ENCODE measurements around the gene ARHGAP26. TPM values are rescaled to one million over a fixed set of nuclear protein-coding genes. Genes with fewer than 3 reads are reported as not detected.

Gene ARHGAP26
- total and polyA plus RNA-seq, 2 experiments from 2014 or later = 9.5 to 16.8 TPM

GRCh38 chr5:142886956-142887355, 116.8 kb downstream of the ARHGAP26 start:
- peaks cover 9% of the 10 kb centered on the region for H3K27me3 Mint-ChIP-seq (ENCODE audit: insufficient read depth, low read depth, poor library complexity)
- ATAC-seq = no peak
- DNase-seq (ENCODE audit: low spot score) = no peak
- no peak overlapping the region for H3K27ac Mint-ChIP-seq
- Histone ChIP-seq H3K4me1 (ENCODE audit: insufficient read depth) (peaks cover 6% of the 10 kb centered on the region), H3K27me3 (ENCODE audit: insufficient read depth) (no peaks in the 10 kb centered on the region), H2AFZ (no peak overlapping the region), H3K4me3 (no peak overlapping the region), H3K79me2 (replicated peaks; ENCODE audit: insufficient read depth) (no peaks in the 10 kb centered on the region), H3K36me3 (ENCODE audit: insufficient read depth) (no peaks in the 10 kb centered on the region), H3K27ac (ENCODE audit: low read depth) (no peak overlapping the region), H3K9me2 (ENCODE audit: insufficient read depth) (no peaks in the 10 kb centered on the region), H3F3A (replicated peaks; ENCODE audit: low read depth) (0 out of 2 replicates have a peak, but pooled peaks cover 4% of the 10 kb centered on the region), H3K4me2 (no peak overlapping the region), H4K20me1 (replicated peaks; ENCODE audit: insufficient read depth) (no peaks in the 10 kb centered on the region)
- TF ChIP-seq JUNB (IDR thresholded peaks at IDR 0.05; ENCODE audit: unreplicated experiment) (no peak), ZNF331 (CRISPR knock-in tag; IDR thresholded peaks at IDR 0.05; ENCODE audit: low read depth) (no peak), CREB1 (CRISPR knock-in tag; IDR thresholded peaks at IDR 0.05; ENCODE audit: low read depth) (no peak), STAT1 (IDR thresholded peaks at IDR 0.05; ENCODE audit: unreplicated experiment) (no peak), EZH2phosphoT487 (IDR thresholded peaks at IDR 0.05; ENCODE audit: unreplicated experiment) (no peak), ZNF114 (CRISPR knock-in tag; IDR thresholded peaks at IDR 0.05) (no peak), ETS1 (IDR thresholded peaks at IDR 0.05) (no peak), EZH2 (IDR thresholded peaks at IDR 0.05; ENCODE audit: low read depth, unreplicated experiment) (no peak), POLR2AphosphoS5 (IDR thresholded peaks at IDR 0.05; ENCODE audit: low read depth) (no peak), NANOG (IDR thresholded peaks at IDR 0.05; ENCODE audit: borderline replicate concordance) (no peak)
- TF ChIP-seq, protein P1, sequence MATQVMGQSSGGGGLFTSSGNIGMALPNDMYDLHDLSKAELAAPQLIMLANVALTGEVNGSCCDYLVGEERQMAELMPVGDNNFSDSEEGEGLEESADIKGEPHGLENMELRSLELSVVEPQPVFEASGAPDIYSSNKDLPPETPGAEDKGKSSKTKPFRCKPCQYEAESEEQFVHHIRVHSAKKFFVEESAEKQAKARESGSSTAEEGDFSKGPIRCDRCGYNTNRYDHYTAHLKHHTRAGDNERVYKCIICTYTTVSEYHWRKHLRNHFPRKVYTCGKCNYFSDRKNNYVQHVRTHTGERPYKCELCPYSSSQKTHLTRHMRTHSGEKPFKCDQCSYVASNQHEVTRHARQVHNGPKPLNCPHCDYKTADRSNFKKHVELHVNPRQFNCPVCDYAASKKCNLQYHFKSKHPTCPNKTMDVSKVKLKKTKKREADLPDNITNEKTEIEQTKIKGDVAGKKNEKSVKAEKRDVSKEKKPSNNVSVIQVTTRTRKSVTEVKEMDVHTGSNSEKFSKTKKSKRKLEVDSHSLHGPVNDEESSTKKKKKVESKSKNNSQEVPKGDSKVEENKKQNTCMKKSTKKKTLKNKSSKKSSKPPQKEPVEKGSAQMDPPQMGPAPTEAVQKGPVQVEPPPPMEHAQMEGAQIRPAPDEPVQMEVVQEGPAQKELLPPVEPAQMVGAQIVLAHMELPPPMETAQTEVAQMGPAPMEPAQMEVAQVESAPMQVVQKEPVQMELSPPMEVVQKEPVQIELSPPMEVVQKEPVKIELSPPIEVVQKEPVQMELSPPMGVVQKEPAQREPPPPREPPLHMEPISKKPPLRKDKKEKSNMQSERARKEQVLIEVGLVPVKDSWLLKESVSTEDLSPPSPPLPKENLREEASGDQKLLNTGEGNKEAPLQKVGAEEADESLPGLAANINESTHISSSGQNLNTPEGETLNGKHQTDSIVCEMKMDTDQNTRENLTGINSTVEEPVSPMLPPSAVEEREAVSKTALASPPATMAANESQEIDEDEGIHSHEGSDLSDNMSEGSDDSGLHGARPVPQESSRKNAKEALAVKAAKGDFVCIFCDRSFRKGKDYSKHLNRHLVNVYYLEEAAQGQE (IDR thresholded peaks at IDR 0.05; ENCODE audit: unreplicated experiment) = no peak
- TF ChIP-seq, protein P2, sequence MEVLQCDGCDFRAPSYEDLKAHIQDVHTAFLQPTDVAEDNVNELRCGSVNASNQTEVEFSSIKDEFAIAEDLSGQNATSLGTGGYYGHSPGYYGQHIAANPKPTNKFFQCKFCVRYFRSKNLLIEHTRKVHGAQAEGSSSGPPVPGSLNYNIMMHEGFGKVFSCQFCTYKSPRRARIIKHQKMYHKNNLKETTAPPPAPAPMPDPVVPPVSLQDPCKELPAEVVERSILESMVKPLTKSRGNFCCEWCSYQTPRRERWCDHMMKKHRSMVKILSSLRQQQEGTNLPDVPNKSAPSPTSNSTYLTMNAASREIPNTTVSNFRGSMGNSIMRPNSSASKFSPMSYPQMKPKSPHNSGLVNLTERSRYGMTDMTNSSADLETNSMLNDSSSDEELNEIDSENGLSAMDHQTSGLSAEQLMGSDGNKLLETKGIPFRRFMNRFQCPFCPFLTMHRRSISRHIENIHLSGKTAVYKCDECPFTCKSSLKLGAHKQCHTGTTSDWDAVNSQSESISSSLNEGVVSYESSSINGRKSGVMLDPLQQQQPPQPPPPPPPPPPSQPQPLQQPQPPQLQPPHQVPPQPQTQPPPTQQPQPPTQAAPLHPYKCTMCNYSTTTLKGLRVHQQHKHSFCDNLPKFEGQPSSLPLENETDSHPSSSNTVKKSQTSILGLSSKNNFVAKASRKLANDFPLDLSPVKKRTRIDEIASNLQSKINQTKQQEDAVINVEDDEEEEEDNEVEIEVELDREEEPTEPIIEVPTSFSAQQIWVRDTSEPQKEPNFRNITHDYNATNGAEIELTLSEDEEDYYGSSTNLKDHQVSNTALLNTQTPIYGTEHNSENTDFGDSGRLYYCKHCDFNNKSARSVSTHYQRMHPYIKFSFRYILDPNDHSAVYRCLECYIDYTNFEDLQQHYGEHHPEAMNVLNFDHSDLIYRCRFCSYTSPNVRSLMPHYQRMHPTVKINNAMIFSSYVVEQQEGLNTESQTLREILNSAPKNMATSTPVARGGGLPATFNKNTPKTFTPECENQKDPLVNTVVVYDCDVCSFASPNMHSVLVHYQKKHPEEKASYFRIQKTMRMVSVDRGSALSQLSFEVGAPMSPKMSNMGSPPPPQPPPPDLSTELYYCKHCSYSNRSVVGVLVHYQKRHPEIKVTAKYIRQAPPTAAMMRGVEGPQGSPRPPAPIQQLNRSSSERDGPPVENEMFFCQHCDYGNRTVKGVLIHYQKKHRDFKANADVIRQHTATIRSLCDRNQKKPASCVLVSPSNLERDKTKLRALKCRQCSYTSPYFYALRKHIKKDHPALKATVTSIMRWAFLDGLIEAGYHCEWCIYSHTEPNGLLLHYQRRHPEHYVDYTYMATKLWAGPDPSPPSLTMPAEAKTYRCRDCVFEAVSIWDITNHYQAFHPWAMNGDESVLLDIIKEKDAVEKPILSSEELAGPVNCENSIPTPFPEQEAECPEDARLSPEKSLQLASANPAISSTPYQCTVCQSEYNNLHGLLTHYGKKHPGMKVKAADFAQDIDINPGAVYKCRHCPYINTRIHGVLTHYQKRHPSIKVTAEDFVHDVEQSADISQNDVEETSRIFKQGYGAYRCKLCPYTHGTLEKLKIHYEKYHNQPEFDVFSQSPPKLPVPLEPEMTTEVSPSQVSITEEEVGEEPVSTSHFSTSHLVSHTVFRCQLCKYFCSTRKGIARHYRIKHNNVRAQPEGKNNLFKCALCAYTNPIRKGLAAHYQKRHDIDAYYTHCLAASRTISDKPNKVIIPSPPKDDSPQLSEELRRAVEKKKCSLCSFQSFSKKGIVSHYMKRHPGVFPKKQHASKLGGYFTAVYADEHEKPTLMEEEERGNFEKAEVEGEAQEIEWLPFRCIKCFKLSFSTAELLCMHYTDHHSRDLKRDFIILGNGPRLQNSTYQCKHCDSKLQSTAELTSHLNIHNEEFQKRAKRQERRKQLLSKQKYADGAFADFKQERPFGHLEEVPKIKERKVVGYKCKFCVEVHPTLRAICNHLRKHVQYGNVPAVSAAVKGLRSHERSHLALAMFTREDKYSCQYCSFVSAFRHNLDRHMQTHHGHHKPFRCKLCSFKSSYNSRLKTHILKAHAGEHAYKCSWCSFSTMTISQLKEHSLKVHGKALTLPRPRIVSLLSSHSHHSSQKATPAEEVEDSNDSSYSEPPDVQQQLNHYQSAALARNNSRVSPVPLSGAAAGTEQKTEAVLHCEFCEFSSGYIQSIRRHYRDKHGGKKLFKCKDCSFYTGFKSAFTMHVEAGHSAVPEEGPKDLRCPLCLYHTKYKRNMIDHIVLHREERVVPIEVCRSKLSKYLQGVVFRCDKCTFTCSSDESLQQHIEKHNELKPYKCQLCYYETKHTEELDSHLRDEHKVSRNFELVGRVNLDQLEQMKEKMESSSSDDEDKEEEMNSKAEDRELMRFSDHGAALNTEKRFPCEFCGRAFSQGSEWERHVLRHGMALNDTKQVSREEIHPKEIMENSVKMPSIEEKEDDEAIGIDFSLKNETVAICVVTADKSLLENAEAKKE (CRISPR knock-in tag; IDR thresholded peaks at IDR 0.05) = no peak
- TF ChIP-seq, protein P3, sequence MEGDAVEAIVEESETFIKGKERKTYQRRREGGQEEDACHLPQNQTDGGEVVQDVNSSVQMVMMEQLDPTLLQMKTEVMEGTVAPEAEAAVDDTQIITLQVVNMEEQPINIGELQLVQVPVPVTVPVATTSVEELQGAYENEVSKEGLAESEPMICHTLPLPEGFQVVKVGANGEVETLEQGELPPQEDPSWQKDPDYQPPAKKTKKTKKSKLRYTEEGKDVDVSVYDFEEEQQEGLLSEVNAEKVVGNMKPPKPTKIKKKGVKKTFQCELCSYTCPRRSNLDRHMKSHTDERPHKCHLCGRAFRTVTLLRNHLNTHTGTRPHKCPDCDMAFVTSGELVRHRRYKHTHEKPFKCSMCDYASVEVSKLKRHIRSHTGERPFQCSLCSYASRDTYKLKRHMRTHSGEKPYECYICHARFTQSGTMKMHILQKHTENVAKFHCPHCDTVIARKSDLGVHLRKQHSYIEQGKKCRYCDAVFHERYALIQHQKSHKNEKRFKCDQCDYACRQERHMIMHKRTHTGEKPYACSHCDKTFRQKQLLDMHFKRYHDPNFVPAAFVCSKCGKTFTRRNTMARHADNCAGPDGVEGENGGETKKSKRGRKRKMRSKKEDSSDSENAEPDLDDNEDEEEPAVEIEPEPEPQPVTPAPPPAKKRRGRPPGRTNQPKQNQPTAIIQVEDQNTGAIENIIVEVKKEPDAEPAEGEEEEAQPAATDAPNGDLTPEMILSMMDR (conservative IDR thresholded peaks at IDR 0.05; ENCODE audit: low read depth in 2 of 2) = no peak
- H3K9me3 Mint-ChIP-seq = no peaks in the 10 kb centered on the region
- H3K4me1 Mint-ChIP-seq = peaks cover 31% of the 10 kb centered on the region
- H3K4me3 Mint-ChIP-seq = no peak overlapping the region
- peaks cover 3% of the 10 kb centered on the region; the same call in 1 of the 3 replicates for H3K36me3 Mint-ChIP-seq (ENCODE audit: low read depth)

Measured in GM23338 (cell line).